ENCODE measurements around the gene MGLL. TPM values are rescaled to one million over a fixed set of nuclear protein-coding genes. Genes with fewer than 3 reads are reported as not detected.

Gene MGLL
- total RNA-seq, 1 donor from 2014 or later, result 61.0 TPM

GRCh38 chr3:127712881-127713771 lies 109.2 kb downstream of the MGLL start:
- no peak overlapping the region for H3K27ac Mint-ChIP-seq (ENCODE audit: unreplicated experiment)
- peaks cover 26% of the 10 kb centered on the region for H3K4me1 Mint-ChIP-seq (ENCODE audit: low read depth)
- H3K36me3 Mint-ChIP-seq (ENCODE audit: low read depth), result peaks cover 6% of the 10 kb centered on the region

GRCh38 chr3:127712461-127712860 lies 109.9 kb downstream of the MGLL start:
- Mint-ChIP-seq H3K4me3 (ENCODE audit: unreplicated experiment) (no peak overlapping the region), H3K27ac (ENCODE audit: unreplicated experiment) (no peak overlapping the region), H3K27me3 (ENCODE audit: low read depth) (no peaks in the 10 kb centered on the region), H3K36me3 (ENCODE audit: low read depth) (peaks cover 8% of the 10 kb centered on the region), H3K4me1 (ENCODE audit: low read depth) (peaks cover 29% of the 10 kb centered on the region), H3K9me3 (ENCODE audit: low read depth) (no peaks in the 10 kb centered on the region)
- TF ChIP-seq CTCF (IDR thresholded peaks at IDR 0.05), result no peak
- no peak for DNase-seq (ENCODE audit: low spot score)

More at GRCh38 chr3:127712881-127713771, 109.2 kb downstream of the MGLL start:
- DNase-seq (ENCODE audit: low spot score), result no peak
- H3K9me3 Mint-ChIP-seq (ENCODE audit: low read depth), result no peaks in the 10 kb centered on the region
- no peak overlapping the region for H3K4me3 Mint-ChIP-seq (ENCODE audit: unreplicated experiment)
- no peaks in the 10 kb centered on the region for H3K27me3 Mint-ChIP-seq (ENCODE audit: low read depth)
- TF ChIP-seq CTCF (IDR thresholded peaks at IDR 0.05), result no peak

- DNase-seq (ENCODE audit: low spot score), result no peak
- Mint-ChIP-seq H3K4me3 (ENCODE audit: unreplicated experiment) (no peak overlapping the region), H3K36me3 (ENCODE audit: low read depth) (peaks cover 8% of the 10 kb centered on the region), H3K4me1 (ENCODE audit: low read depth) (peaks cover 34% of the 10 kb centered on the region), H3K27me3 (ENCODE audit: low read depth) (no peaks in the 10 kb centered on the region), H3K9me3 (ENCODE audit: low read depth) (no peaks in the 10 kb centered on the region), H3K27ac (ENCODE audit: unreplicated experiment) (no peak overlapping the region)
- no peak for TF ChIP-seq CTCF (IDR thresholded peaks at IDR 0.05)
Observed at GRCh38 chr3:127711896-127712295, 110.4 kb downstream of the MGLL start.

- no peaks in the 10 kb centered on the region for H3K27me3 Mint-ChIP-seq (ENCODE audit: low read depth)
- no peak overlapping the region for H3K27ac Mint-ChIP-seq (ENCODE audit: unreplicated experiment)
Observed at GRCh38 chr3:127711021-127711695, 111.2 kb downstream of the MGLL start.

More at GRCh38 chr3:127711021-127711695, 111.2 kb downstream of the MGLL start:
- no peak overlapping the region for H3K4me3 Mint-ChIP-seq (ENCODE audit: unreplicated experiment)
- H3K4me1 Mint-ChIP-seq (ENCODE audit: low read depth), result peaks cover 42% of the 10 kb centered on the region
- no peak for DNase-seq (ENCODE audit: low spot score)
- TF ChIP-seq CTCF (IDR thresholded peaks at IDR 0.05), result no peak
- no peaks in the 10 kb centered on the region for H3K9me3 Mint-ChIP-seq (ENCODE audit: low read depth)
- peaks cover 7% of the 10 kb centered on the region for H3K36me3 Mint-ChIP-seq (ENCODE audit: low read depth)
